ENCODE results near the gene DCAF4L1. TPM values are rescaled to one million over a fixed set of nuclear protein-coding genes. Genes with fewer than 3 reads are reported as not detected.
A peak's percentile ranks its signal among the peaks of the same experiment; 100 is the strongest.

DCAF4L1 gene
- total and polyA plus RNA-seq, 5 donors from 2014 or later: 0.07 to 0.44 TPM; not detected in 3

- Mint-ChIP-seq H3K4me3 (no peak overlapping the region), H3K27me3 (no peaks in the 10 kb centered on the region), H3K27ac (no peak overlapping the region), H3K9me3 (no peaks in the 10 kb centered on the region), H3K4me1 (peaks cover 42 to 60% (median 47%) of the 10 kb centered on the region in 4 donors), H3K36me3 (peaks cover 21% of the 10 kb centered on the region)
- Histone ChIP-seq H3K4me3 (ENCODE audit: low read depth, low read length) (no peak overlapping the region), H3K27ac (ENCODE audit: insufficient read depth, low read length, poor library complexity, severe bottlenecking) (no peak overlapping the region), H3K27me3 (ENCODE audit: control insufficient read depth, insufficient read depth, low read length) (no peaks in the 10 kb centered on the region), H3K4me1 (ENCODE audit: control insufficient read depth, insufficient read depth, low read length, poor library complexity, severe bottlenecking) (peaks cover 19% of the 10 kb centered on the region), H3K9me3 (ENCODE audit: control insufficient read depth in 2 of 2, low read length in 2 of 2) (no peaks in the 10 kb centered on the region), H3K36me3 (ENCODE audit: control insufficient read depth, insufficient read depth, low read length) (peaks cover 43% of the 10 kb centered on the region)
- ATAC-seq (ENCODE audit: low read depth in 2 of 2) (no peak), DNase-seq (no peak)
Observed at GRCh38 chr4:41940834-41941233, 40.7 kb upstream of the DCAF4L1 start.

DNA sequence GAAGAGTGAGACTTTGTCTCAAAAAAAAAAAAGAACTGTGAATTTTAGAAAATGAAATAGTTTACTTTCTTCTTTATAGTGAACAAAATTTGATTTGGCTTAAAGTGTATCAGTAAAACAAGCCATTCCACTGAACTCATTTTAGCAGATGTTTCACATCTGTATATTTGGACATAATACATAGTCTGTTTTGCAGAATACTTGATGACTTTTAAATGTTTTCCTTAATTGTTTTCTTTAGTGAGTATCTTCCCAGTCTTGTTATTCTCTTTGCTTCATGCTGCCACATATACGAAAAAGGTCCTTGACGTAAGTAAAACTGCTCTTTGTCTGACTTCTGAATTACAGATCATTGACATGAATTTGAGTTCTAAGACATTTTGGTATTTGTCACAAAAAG lies 38.0 kb upstream of the DCAF4L1 start:
- DNase-seq: no peak
- Mint-ChIP-seq H3K27me3 (no peaks in the 10 kb centered on the region), H3K27ac (no peak overlapping the region), H3K4me3 (no peak overlapping the region), H3K36me3 (peaks cover 23% of the 10 kb centered on the region), H3K4me1 (peaks cover 30 to 40% (median 35%) of the 10 kb centered on the region in 4 donors), H3K9me3 (no peaks in the 10 kb centered on the region)
- no peak overlapping the region for H3K27ac ChIP-seq (ENCODE audit: insufficient read depth, low read length, poor library complexity, severe bottlenecking)
- no peak for ATAC-seq (ENCODE audit: low read depth in 2 of 2)
- H3K4me3 ChIP-seq (ENCODE audit: low read depth, low read length): no peak overlapping the region
- peaks cover 49% of the 10 kb centered on the region for H3K36me3 ChIP-seq (ENCODE audit: control insufficient read depth, insufficient read depth, low read length)
- H3K27me3 ChIP-seq (ENCODE audit: control insufficient read depth, insufficient read depth, low read length): no peaks in the 10 kb centered on the region
- H3K4me1 ChIP-seq (ENCODE audit: control insufficient read depth, insufficient read depth, low read length, poor library complexity, severe bottlenecking): no peaks in the 10 kb centered on the region
- no peaks in the 10 kb centered on the region for H3K9me3 ChIP-seq (ENCODE audit: control insufficient read depth in 2 of 2, low read length in 2 of 2)

GRCh38 chr4:41944089-41944488 lies 37.5 kb upstream of the DCAF4L1 start:
- Histone ChIP-seq H3K27ac (ENCODE audit: insufficient read depth, low read length, poor library complexity, severe bottlenecking) (no peak overlapping the region), H3K9me3 (ENCODE audit: control insufficient read depth in 2 of 2, low read length in 2 of 2) (no peaks in the 10 kb centered on the region), H3K36me3 (ENCODE audit: control insufficient read depth, insufficient read depth, low read length) (peaks cover 50% of the 10 kb centered on the region), H3K4me1 (ENCODE audit: control insufficient read depth, insufficient read depth, low read length, poor library complexity, severe bottlenecking) (no peaks in the 10 kb centered on the region), H3K4me3 (ENCODE audit: low read depth, low read length) (no peak overlapping the region), H3K27me3 (ENCODE audit: control insufficient read depth, insufficient read depth, low read length) (no peaks in the 10 kb centered on the region)
- no peaks in the 10 kb centered on the region for H3K27me3 Mint-ChIP-seq
- H3K9me3 Mint-ChIP-seq: no peaks in the 10 kb centered on the region
- peaks cover 23% of the 10 kb centered on the region for H3K36me3 Mint-ChIP-seq
- H3K27ac Mint-ChIP-seq: no peak overlapping the region
- H3K4me1 Mint-ChIP-seq: peaks cover 27 to 39% (median 32%) of the 10 kb centered on the region in 4 donors
- DNase-seq (no peak), ATAC-seq (ENCODE audit: low read depth in 2 of 2) (no peak)
- H3K4me3 Mint-ChIP-seq: no peak overlapping the region

- DNase-seq: peak in 1 of 3 donors; percentile 37
- no peak overlapping the region for H3K4me3 ChIP-seq (ENCODE audit: low read depth, low read length)
- Mint-ChIP-seq H3K27ac (peak overlapping the region in 1 of 3 donors; percentile 21), H3K4me1 (peaks cover 8 to 16% (median 12%) of the 10 kb centered on the region in 4 donors), H3K9me3 (no peaks in the 10 kb centered on the region), H3K27me3 (no peaks in the 10 kb centered on the region), H3K36me3 (peaks cover 43% of the 10 kb centered on the region), H3K4me3 (no peak overlapping the region)
- ATAC-seq (ENCODE audit: low read depth in 2 of 2): no peak
- H3K4me1 ChIP-seq (ENCODE audit: control insufficient read depth, insufficient read depth, low read length, poor library complexity, severe bottlenecking): no peaks in the 10 kb centered on the region
- H3K27ac ChIP-seq (ENCODE audit: insufficient read depth, low read length, poor library complexity, severe bottlenecking): no peak overlapping the region
- no peaks in the 10 kb centered on the region for H3K27me3 ChIP-seq (ENCODE audit: control insufficient read depth, insufficient read depth, low read length)
- no peaks in the 10 kb centered on the region for H3K9me3 ChIP-seq (ENCODE audit: control insufficient read depth in 2 of 2, low read length in 2 of 2)
- H3K36me3 ChIP-seq (ENCODE audit: control insufficient read depth, insufficient read depth, low read length): peaks cover 79% of the 10 kb centered on the region
Observed at GRCh38 chr4:41949531-41949930, 32.0 kb upstream of the DCAF4L1 start.

GRCh38 chr4:41957634-41958033 lies 23.9 kb upstream of the DCAF4L1 start:
- Histone ChIP-seq H3K9me3 (ENCODE audit: control insufficient read depth in 2 of 2, low read length in 2 of 2) (no peaks in the 10 kb centered on the region), H3K36me3 (ENCODE audit: control insufficient read depth, insufficient read depth, low read length) (peaks cover 27% of the 10 kb centered on the region), H3K27ac (ENCODE audit: insufficient read depth, low read length, poor library complexity, severe bottlenecking) (no peak overlapping the region), H3K27me3 (ENCODE audit: control insufficient read depth, insufficient read depth, low read length) (no peaks in the 10 kb centered on the region), H3K4me1 (ENCODE audit: control insufficient read depth, insufficient read depth, low read length, poor library complexity, severe bottlenecking) (no peaks in the 10 kb centered on the region), H3K4me3 (ENCODE audit: low read depth, low read length) (no peak overlapping the region)
- Mint-ChIP-seq H3K27ac (no peak overlapping the region), H3K9me3 (no peaks in the 10 kb centered on the region), H3K4me1 (peaks cover 0 to under 1% (median 0%) of the 10 kb centered on the region in 4 donors), H3K36me3 (peaks cover 12% of the 10 kb centered on the region), H3K4me3 (no peak overlapping the region), H3K27me3 (no peaks in the 10 kb centered on the region)
- DNase-seq (peak in 2 of 3 donors; percentile 16 to 44), ATAC-seq (ENCODE audit: low read depth in 2 of 2) (no peak)

GRCh38 chr4:41963105-41963504 lies 18.5 kb upstream of the DCAF4L1 start:
- Mint-ChIP-seq H3K4me1 (no peaks in the 10 kb centered on the region), H3K4me3 (no peak overlapping the region), H3K27ac (no peak overlapping the region), H3K27me3 (no peaks in the 10 kb centered on the region), H3K9me3 (peaks cover 0 to 4% (median under 1%) of the 10 kb centered on the region in 7 donors), H3K36me3 (no peaks in the 10 kb centered on the region)
- no peak for ATAC-seq (ENCODE audit: low read depth in 2 of 2)
- Histone ChIP-seq H3K4me3 (ENCODE audit: low read depth, low read length) (no peak overlapping the region), H3K27ac (ENCODE audit: insufficient read depth, low read length, poor library complexity, severe bottlenecking) (no peak overlapping the region), H3K9me3 (ENCODE audit: control insufficient read depth in 2 of 2, low read length in 2 of 2) (peaks cover 0 to under 1% of the 10 kb centered on the region in 2 experiments), H3K36me3 (ENCODE audit: control insufficient read depth, insufficient read depth, low read length) (no peaks in the 10 kb centered on the region), H3K27me3 (ENCODE audit: control insufficient read depth, insufficient read depth, low read length) (no peaks in the 10 kb centered on the region), H3K4me1 (ENCODE audit: control insufficient read depth, insufficient read depth, low read length, poor library complexity, severe bottlenecking) (no peaks in the 10 kb centered on the region)
- peak in 2 of 3 donors; percentile 16 to 57 for DNase-seq

DNA sequence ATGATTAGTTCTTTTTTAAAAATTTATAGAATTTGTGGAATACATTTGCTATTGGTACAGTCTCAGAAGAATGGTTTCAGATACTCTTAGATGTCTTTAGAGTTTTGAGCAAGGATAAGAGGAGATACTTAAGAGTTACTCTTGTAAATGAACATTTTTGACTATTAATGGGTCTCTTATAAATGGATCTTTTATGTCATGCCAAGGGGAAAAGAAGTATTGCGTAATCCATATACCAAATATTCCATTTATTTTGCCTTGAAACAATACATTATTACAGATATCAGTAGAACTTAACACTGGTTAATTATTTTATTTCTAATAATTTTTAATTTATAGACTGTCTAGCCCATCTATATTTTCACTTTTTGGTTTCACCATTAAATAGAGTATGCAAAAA lies 17.2 kb upstream of the DCAF4L1 start:
- Histone ChIP-seq H3K27me3 (ENCODE audit: control insufficient read depth, insufficient read depth, low read length) (no peaks in the 10 kb centered on the region), H3K27ac (ENCODE audit: insufficient read depth, low read length, poor library complexity, severe bottlenecking) (no peak overlapping the region), H3K9me3 (ENCODE audit: control insufficient read depth in 2 of 2, low read length in 2 of 2) (peaks cover 0 to 11% of the 10 kb centered on the region in 2 experiments), H3K4me3 (ENCODE audit: low read depth, low read length) (no peak overlapping the region), H3K4me1 (ENCODE audit: control insufficient read depth, insufficient read depth, low read length, poor library complexity, severe bottlenecking) (no peaks in the 10 kb centered on the region), H3K36me3 (ENCODE audit: control insufficient read depth, insufficient read depth, low read length) (no peaks in the 10 kb centered on the region)
- DNase-seq (no peak), ATAC-seq (ENCODE audit: low read depth in 2 of 2) (no peak)
- Mint-ChIP-seq H3K4me3 (no peak overlapping the region), H3K9me3 (peaks cover 0 to 14% (median 3%) of the 10 kb centered on the region in 7 donors), H3K36me3 (no peaks in the 10 kb centered on the region), H3K27me3 (no peaks in the 10 kb centered on the region), H3K27ac (no peak overlapping the region), H3K4me1 (no peaks in the 10 kb centered on the region)

GRCh38 chr4:41967392-41967791 lies 14.2 kb upstream of the DCAF4L1 start:
- Mint-ChIP-seq H3K4me3 (no peak overlapping the region), H3K9me3 (peaks cover 0 to 16% (median 4%) of the 10 kb centered on the region in 7 donors), H3K27ac (no peak overlapping the region), H3K27me3 (no peaks in the 10 kb centered on the region), H3K36me3 (no peaks in the 10 kb centered on the region), H3K4me1 (no peaks in the 10 kb centered on the region)
- DNase-seq: no peak
- peaks cover 0 to 11% of the 10 kb centered on the region in 2 experiments for H3K9me3 ChIP-seq (ENCODE audit: control insufficient read depth in 2 of 2, low read length in 2 of 2)
- H3K36me3 ChIP-seq (ENCODE audit: control insufficient read depth, insufficient read depth, low read length): no peaks in the 10 kb centered on the region
- no peak overlapping the region for H3K4me3 ChIP-seq (ENCODE audit: low read depth, low read length)
- ATAC-seq (ENCODE audit: low read depth in 2 of 2): no peak
- no peaks in the 10 kb centered on the region for H3K27me3 ChIP-seq (ENCODE audit: control insufficient read depth, insufficient read depth, low read length)
- H3K4me1 ChIP-seq (ENCODE audit: control insufficient read depth, insufficient read depth, low read length, poor library complexity, severe bottlenecking): no peaks in the 10 kb centered on the region
- H3K27ac ChIP-seq (ENCODE audit: insufficient read depth, low read length, poor library complexity, severe bottlenecking): no peak overlapping the region
